Kidney (tissue), 14 donors: Measurements from ENCODE around the gene ACER3. TPM values are rescaled to one million over a fixed set of nuclear protein-coding genes. Genes with fewer than 3 reads are reported as not detected.
"Not testable (repeated sequence)": the region's sequence is repeated elsewhere in the genome, so short reads cannot be mapped to it uniquely, and the experiment has no call there.

Source experiments
- DNase-seq, 5 donors: peaks; one replicate each; pipeline ENCODE4 v3.0.0-alpha.2; 2013 to 2020
- FAIRE-seq: peaks from 2 replicates; lab custom pipeline; 2012; peaks lifted over from hg19 to GRCh38; lab: Jason Lieb, UNC
- H3K27ac ChIP-seq, 2 donors: one replicate each; pipeline ENCODE4 v1.7.0; 2013; ENCODE audit warnings: low read depth in 2 of 2, low read length in 2 of 2, inconsistent platforms in 1 of 2
- H3K27me3 ChIP-seq: one replicate; pipeline ENCODE4 v1.7.1; 2013; ENCODE audit warnings: low read length, inconsistent platforms; ENCODE audit not compliant: control insufficient read depth, insufficient read depth
- H3K36me3 ChIP-seq, 3 donors: one replicate each; pipeline versions ENCODE4 v1.7.0 to v1.7.1; 2013; ENCODE audit warnings: low read length in 3 of 3, control low read depth in 1 of 3, inconsistent platforms in 1 of 3; ENCODE audit not compliant: insufficient read depth in 3 of 3, control insufficient read depth in 2 of 3
- H3K4me1 ChIP-seq, 3 donors: one replicate each; pipeline versions ENCODE4 v1.7.0 to v1.7.1; 2013; ENCODE audit warnings: low read length in 3 of 3, inconsistent platforms in 1 of 3, low read depth in 1 of 3; ENCODE audit not compliant: control insufficient read depth in 2 of 3, insufficient read depth in 2 of 3
- H3K4me3 ChIP-seq, 3 donors: one replicate each; pipeline versions ENCODE4 v1.7.0 to v1.8.1; 2013; ENCODE audit warnings: low read length in 3 of 3, control low read depth in 1 of 3, inconsistent platforms in 1 of 3
- H3K9ac ChIP-seq, 3 donors: one replicate each; pipeline versions ENCODE4 v1.7.0 to v1.7.1; 2013; ENCODE audit warnings: low read length in 3 of 3, control low read depth in 1 of 3, inconsistent platforms in 1 of 3
- H3K9me3 ChIP-seq, 3 donors: one replicate each; pipeline versions ENCODE4 v1.7.0 to v1.7.1; 2013; ENCODE audit warnings: low read length in 3 of 3, control low read depth in 1 of 3, inconsistent platforms in 1 of 3; ENCODE audit not compliant: control insufficient read depth in 2 of 3, insufficient read depth in 1 of 3
- CTCF ChIP-seq: IDR thresholded peaks from 3 replicates; pipeline ENCODE4 v1.5.1; 2012; ENCODE audit warnings: mild to moderate bottlenecking, moderate library complexity, borderline replicate concordance; ENCODE audit not compliant: insufficient read depth; ENCODE audit errors: extremely low read depth
- intact Hi-C: fragments of 100-400 bp; cut with DNase I; formaldehyde crosslinking; loops from one replicate; pipeline ENCODE4 v1.11.1; 2022
- polyA plus RNA-seq: library from polyadenylated mRNA; stranded (reverse); fragments of 350-450 nt; fragmentation: Illumina TruSeq; extraction: RNeasy Lipid Tissue Mini Kit (QIAGEN cat#74804); gene quantifications from one replicate; pipeline ENCODE4 v1.2.3, GENCODE V29; 2014; ENCODE audit warnings: low read depth, low replicate concordance; ENCODE audit not compliant: insufficient read depth
- total RNA-seq: library from RNA; stranded (reverse); fragmentation: NEBNext Ultra II Directional; extraction: Animal tissue kit (Norgen Biotek cat#: 25700); gene quantifications from one replicate; pipeline ENCODE4 v1.2.1, GENCODE V29; 2021
- donor health status: control.
- donor health status: control.
- donor health status: control.
- donor health status: control.
- donor health status: control.
- donor health status: DM: yes; HTN: yes; CAD: no.
- donor health status: Normal renal cell carcinoma (clear cell type).

The ACER3 gene
- total and polyA plus RNA-seq, 2 donors from 2014 or later: 5.9 to 35.3 TPM

DNA sequence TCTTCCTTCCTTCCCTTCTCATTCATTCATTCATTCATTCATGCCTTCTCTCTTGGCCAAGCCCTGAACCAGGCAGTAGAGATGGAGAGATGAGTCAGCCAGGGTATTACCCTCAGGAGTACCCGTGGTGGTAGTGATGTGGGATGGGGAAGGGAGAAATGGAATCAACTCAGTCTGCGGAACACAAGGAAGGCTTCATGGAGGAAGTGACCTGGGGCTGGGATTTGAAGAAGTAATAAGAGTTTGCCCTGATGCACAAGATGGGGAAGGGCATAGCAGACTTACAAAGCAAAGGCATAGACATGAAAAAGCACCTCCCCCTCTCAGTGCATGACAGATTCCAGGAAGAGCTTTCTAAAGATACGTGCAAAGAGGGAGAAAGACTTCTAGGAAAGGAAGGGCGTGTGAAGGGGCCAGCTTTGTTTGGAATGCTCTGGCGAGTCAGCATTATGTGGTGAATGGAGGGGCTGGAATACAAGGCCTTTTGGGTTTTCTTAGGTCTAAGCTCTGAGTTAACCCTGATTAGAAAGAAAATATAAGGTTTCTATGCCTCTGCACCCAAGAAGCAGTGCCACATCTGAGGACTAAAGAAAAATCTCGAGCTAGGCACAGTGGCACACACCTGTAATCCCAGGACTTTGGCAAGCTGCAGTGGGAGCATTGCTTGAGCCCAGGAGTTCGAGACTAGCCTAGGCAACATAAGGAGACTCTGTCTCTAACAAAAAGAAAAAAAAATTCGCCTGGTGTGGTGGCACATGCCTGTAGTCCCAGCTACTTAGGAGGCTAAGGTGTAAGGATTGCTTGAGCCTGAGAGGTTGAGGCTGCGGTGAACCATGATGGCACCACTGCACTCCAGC is 36.4 kb upstream of the ACER3 start:
- DNase-seq (no peak), FAIRE-seq (no peak)
- Histone ChIP-seq H3K4me3 (no peak overlapping the region), H3K27ac (peak overlapping the region; percentile 71 to 72), H3K9ac (no peak overlapping the region), H3K9me3 (no peaks in the 10 kb centered on the region), H3K4me1 (no peaks in the 10 kb centered on the region), H3K36me3 (no peaks in the 10 kb centered on the region), H3K27me3 (no peaks in the 10 kb centered on the region)
- TF ChIP-seq CTCF: no peak
- intact Hi-C loops: no loop called here

GRCh38 chr11:76824980-76825725 is 35.6 kb upstream of the ACER3 start:
- TF ChIP-seq CTCF: no peak
- Histone ChIP-seq H3K36me3 (no peaks in the 10 kb centered on the region), H3K4me3 (no peak overlapping the region), H3K9me3 (no peaks in the 10 kb centered on the region), H3K4me1 (no peaks in the 10 kb centered on the region), H3K27me3 (no peaks in the 10 kb centered on the region), H3K27ac (no peak overlapping the region), H3K9ac (no peak overlapping the region)
- no peak for DNase-seq
- intact Hi-C loops: no loop called here
- FAIRE-seq: no peak

GRCh38 chr11:76825726-76826396 is 34.9 kb upstream of the ACER3 start:
- Histone ChIP-seq H3K9ac (no peak overlapping the region), H3K27me3 (no peaks in the 10 kb centered on the region), H3K4me1 (no peaks in the 10 kb centered on the region), H3K9me3 (no peaks in the 10 kb centered on the region), H3K4me3 (no peak overlapping the region), H3K36me3 (no peaks in the 10 kb centered on the region), H3K27ac (no peak overlapping the region)
- DNase-seq: no peak
- intact Hi-C loops: no loop called here
- no peak for FAIRE-seq
- no peak for TF ChIP-seq CTCF

DNA sequence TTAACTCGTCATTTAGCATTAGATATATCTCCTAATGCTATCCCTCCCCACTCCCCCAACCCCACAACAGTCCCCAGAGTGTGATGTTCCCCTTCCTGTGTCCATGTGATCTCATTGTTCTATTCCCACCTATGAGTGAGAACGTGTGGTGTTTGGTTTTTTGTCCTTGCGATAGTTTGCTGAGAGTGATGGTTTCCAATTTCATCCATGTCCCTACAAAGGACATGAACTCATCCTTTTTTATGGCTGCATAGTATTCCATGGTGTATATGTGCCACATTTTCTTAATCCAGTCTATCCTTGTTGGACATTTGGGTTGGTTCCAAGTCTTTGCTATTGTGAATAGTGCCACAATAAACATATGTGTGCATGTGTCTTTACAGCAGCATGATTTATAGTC is 34.2 kb upstream of the ACER3 start:
- intact Hi-C loops, H3K27ac ChIP-seq, FAIRE-seq: not testable (repeated sequence)

GRCh38 chr11:76827005-76827404 is 33.7 kb upstream of the ACER3 start:
- DNase-seq, intact Hi-C loops, FAIRE-seq: not testable (repeated sequence)

More for the DNA sequence above, 34.2 kb upstream of the ACER3 start:
- not testable (repeated sequence) for H3K9me3 ChIP-seq, H3K4me3 ChIP-seq, H3K36me3 ChIP-seq, H3K4me1 ChIP-seq, DNase-seq, H3K27me3 ChIP-seq, H3K9ac ChIP-seq

More at GRCh38 chr11:76827005-76827404, 33.7 kb upstream of the ACER3 start:
- not testable (repeated sequence) for H3K4me1 ChIP-seq, H3K27me3 ChIP-seq, H3K9ac ChIP-seq, H3K27ac ChIP-seq, H3K9me3 ChIP-seq, H3K4me3 ChIP-seq, H3K36me3 ChIP-seq
